Stimulated activated CD8-positive, alpha-beta memory T cell treated with anti-CD3 and anti-CD28 coated beads, Interleukin-7, amount 100 ng/mL, for 4 hours (primary cell): ENCODE data around the gene NAXE.
A peak's percentile ranks its signal among the peaks of the same experiment; 100 is the strongest.
"Not testable (repeated sequence)": the region's sequence is repeated elsewhere in the genome, so short reads cannot be mapped to it uniquely, and the experiment has no call there.

Source experiments
- DNase-seq, 2 donors: peaks; one replicate each; pipeline ENCODE4 v3.0.0-alpha.2; 2020; ENCODE audit warnings: low read depth in 2 of 2

NAXE gene

DNA sequence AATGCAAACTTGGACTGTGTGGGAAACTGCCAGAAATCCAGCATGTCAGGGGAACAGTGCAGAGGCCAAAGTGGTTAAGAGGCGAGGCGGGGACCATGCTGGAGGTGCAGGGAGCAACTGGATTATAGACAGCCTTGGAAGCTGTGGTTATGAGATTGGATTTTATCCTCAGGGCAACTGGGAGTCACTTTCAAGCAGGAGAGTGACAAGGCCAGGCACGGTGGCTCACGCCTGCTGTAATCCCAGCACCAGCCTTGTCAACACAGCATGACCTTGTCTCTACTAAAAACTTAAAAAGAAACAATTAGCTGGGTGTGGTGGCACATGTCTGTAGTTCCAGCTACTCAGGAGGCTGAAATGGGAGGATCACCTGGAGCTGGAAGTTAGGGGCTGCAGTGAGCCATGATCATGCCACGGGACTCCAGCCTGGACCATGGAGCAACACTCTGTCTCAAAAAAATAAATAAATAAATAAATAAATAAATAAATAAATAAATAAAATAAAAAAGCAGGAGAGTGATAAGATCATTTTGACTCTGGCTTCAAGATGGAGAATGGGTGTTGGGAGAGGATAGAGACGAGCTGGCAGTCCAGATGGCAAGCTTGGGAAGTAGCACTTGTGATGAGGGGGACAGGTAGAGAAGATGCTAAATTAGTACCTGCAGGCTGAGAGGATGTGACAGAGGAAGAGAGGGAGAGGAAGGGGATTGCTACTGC lies 31.2 kb downstream of the NAXE start:
- DNase-seq: no peak

DNA sequence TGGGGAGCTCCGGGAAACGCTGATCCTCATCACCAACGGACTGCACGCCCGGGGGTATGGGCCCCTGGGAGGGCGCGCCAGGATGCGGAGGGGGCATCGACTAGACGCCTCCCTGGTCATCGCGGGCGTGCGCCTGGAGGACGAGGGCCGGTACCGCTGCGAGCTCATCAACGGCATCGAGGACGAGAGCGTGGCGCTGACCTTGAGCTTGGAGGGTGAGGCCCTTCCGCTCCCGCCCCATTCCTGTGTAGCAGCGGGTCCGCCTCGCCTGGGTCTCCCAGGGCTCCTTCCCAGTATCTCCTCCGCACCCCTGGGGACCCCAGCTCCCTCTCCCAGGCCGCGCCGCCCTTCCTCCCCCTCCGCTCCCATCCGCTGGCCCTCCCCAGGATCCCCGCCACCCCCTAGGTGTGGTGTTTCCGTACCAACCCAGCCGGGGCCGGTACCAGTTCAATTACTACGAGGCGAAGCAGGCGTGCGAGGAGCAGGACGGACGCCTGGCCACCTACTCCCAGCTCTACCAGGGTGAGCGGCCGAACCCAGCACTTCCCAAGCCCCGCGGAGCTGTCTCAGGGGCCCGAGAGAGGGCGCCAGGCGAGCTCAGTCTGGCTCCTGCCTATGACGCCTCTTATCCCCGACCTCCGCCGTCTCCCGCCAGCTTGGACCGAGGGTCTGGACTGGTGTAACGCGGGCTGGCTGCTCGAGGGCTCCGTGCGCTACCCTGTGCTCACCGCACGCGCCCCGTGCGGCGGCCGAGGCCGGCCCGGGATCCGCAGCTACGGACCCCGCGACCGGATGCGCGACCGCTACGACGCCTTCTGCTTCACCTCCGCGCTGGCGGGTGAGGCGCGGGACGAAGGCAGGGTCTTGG lies 32.6 kb downstream of the NAXE start:
- peak in 1 of 2 donors; percentile 19 for DNase-seq

DNA sequence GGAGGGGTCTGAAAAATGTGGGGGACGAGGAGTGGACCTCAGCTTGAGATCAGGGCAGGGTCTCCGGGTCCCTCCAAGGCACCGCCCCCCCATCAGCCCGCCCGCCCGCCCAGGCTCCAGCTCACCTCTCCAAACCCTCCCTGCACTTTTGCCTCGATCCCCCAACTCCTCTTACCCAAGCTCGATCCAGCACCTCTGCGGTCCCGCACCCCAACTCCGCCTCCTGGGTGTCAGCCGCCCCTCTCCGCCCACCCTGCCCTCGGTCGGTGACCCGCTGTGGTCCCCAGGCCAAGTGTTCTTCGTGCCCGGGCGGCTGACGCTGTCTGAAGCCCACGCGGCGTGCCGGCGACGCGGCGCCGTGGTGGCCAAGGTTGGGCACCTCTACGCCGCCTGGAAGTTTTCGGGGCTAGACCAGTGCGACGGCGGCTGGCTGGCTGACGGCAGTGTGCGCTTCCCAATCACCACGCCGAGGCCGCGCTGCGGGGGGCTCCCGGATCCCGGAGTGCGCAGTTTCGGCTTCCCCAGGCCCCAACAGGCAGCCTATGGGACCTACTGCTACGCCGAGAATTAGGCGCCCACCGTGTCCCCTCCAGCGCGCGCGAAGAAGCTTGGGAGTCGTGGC lies 33.3 kb downstream of the NAXE start:
- DNase-seq: no peak

DNA sequence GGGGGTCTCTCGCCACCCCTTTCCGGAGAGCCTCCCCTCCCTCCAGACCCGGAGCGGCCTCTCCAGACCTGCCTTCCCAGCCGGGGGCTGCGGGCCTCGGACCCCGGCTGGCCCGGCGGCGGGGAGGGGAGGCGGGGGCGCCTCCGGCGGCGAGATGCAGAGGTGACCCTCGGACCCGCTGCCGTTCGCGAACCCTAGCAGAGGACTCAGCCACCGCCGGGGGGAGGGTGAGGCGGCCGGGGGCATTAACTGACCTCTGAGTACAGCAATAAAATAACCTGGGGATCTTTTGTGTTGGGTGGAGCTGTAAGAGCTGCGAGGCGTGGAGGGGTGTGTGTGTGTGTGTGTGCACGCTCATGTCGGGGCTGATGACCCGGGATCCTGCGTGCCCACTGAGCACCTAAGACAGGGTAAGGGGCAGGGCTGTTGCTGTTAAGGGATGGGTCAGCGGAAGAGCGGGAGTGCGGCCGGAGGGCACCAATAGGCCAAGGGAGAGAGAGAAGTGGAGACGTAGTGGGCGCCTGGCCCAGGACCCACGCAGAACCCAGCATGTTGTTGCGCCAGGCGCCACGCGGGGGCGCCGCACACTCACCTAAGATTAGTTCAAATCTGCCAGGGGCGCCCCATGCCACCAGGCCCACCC lies 34.0 kb downstream of the NAXE start:
- DNase-seq: peak in 1 of 2 donors; percentile 49

DNA sequence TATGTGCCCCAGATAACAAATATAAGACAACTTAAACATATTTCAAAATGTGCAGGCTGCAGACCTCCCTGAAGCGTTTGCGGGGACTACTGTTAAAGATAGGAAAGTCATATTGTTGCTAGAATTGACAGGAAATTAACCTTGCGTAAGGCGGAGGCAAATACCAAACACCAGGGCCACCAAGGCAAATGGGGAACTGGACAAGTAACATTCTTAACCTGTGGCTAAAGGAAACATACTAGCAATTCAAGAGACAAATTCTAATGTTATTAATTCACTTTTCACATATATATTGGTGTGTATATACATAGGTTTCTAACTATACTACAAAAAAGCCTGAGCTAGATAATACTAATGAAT lies 34.5 kb downstream of the NAXE start:
- no peak for DNase-seq

DNA sequence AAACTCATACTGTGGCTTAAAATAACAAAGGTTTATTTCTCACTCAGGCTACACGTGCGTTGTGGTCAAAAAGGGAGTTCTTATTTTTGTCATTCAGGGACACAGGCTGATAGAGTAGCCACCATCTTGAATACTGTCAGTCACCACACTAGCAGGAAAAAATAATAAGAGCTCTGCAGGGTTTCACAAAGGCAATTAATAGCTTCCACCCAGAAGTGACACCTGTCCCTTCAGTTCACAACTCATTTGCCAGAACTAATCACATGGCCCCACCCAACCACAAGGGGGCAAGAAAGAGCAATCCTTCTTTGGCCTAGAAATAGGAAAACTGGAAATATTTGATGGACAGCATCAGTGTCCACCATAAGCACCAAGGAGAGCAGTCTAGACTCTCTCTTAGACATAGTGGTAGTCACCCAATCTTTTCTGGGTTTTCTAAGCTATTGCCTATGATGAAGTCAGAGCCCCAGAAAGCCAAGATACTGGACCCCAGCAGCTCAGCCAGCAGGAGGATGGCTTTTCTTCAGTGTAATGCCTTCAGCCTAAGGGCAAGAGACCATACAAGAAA lies 35.8 kb downstream of the NAXE start:
- no peak for DNase-seq

DNA sequence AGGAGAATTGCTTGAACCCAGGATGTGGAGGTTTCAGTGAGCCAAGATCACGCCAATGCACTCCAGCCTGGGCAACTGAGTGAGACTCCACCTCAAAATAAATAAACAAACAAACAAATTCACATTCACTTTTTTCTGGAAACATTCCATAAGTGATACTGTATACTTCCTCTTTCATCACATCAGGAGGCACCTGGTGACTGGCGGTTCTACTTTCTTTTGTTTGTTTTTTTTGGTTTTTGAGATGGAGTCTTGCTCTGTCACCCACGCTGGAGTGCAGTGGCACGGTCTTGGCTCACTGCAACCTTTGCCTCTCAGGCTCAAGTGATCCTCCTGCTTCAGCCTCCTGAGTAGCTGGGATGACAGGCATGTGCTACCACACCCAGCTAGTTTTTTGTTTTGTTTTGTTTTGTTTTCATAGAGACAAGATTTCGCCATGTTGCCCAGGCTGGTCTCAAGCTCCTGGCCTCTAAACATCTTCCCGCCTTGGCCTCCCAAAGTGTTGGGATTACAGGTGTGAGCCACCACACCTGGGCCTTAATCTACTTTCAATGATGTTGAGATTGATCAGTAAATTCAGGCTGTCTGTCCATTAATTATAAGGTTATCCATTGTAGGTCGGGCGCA lies 38.4 kb downstream of the NAXE start:
- no peak for DNase-seq

DNA sequence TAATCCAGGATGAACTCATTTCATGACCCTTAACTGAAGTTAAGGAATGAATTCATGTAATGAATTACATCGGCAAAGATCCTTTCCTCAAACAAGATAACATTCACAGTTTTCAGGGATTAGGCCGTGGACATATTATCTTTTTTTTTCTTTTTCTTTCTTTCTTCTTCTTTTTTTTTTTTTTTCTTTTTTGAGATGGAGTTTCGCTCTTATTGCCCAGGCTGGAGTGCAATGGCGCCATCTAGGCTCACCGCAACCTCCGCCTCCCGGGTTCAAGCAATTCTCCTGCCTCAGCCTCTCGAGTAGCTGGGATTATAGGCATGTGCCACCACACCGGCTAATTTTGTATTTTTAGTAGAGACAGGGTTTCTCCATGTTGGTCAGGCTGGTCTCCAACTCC lies 39.6 kb downstream of the NAXE start:
- not testable (repeated sequence) for DNase-seq

DNA sequence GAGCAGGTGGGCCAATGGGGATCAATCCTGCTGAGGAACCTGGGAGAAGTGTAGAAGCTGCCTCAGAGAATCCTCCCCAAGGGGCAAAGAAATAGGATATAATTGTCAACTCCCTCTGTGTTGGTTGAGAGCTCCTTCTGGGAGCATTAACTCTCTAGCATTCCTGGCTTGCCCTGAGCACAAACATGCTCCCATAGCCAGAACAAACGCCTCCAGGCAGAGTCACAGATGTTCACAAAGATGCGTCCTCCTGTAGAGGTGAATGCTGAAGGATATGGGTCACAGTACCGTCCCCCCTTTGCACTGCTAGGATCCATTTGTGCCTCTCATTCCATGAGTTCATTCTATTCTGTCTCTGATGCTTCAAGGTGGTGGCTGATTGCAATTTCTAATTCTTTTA lies 40.8 kb downstream of the NAXE start:
- DNase-seq: no peak

DNA sequence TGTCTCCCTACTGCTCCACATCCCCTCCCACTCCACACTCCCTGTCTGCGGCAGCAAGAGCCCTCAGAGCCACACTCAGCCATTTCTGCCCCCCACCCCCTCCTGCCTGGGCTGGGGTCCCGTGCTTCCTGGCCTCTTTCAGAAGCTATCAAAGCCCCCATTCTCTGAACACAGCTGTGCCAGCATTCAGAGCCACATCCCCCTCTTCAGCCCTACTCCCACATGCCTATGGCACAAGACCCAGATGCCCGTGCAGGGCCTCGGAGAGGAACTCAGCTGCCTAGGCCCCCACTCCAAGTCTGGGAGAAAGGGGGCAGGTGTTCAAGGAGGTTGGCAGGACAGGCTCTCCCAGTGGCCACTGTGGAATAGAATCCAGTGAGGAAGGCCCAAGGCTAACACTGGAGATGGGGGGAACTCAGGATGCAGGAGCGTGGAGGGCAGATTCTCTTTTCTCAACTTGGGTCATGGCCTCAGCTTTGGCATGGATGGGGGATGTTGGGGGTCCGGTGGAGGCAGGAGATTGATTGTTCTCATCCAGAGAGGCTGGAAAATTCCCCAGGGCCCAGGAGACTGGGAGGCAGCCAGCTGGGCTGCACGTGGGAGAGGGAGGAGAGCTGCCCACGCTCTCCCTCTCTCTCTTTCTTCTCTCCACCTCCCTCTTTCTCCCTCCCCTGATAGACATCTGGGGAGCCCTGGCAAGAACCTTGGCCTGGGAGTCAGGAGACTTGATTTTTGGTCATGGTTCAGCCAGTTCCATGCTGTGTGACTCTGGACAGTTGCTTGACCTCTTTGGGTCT lies 46.8 kb downstream of the NAXE start:
- DNase-seq: no peak

DNA sequence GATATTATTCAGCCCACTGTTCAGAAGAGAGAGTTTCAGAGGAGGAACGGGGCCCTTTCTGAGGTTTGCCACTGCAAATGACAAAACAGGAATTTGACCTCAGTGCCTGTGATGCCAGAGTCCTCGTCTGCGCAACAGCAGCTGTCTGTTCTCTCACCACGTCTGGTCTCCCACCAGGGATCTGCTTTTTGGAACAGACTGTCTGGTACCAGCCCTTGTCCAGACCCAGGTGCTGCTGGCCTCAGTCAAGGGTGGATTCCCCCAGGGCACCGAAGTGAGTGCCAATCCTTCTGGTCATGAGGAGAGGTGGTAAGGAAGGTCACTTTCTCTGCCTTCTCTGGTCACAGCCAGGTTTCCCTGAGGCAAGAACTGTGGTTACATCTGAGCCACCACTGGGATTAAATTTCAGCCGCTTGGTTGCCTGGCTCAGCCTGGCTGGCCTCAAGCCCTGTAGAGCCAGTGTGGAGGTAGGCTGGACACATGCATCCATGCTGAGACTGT lies 48.1 kb downstream of the NAXE start:
- DNase-seq: no peak

DNA sequence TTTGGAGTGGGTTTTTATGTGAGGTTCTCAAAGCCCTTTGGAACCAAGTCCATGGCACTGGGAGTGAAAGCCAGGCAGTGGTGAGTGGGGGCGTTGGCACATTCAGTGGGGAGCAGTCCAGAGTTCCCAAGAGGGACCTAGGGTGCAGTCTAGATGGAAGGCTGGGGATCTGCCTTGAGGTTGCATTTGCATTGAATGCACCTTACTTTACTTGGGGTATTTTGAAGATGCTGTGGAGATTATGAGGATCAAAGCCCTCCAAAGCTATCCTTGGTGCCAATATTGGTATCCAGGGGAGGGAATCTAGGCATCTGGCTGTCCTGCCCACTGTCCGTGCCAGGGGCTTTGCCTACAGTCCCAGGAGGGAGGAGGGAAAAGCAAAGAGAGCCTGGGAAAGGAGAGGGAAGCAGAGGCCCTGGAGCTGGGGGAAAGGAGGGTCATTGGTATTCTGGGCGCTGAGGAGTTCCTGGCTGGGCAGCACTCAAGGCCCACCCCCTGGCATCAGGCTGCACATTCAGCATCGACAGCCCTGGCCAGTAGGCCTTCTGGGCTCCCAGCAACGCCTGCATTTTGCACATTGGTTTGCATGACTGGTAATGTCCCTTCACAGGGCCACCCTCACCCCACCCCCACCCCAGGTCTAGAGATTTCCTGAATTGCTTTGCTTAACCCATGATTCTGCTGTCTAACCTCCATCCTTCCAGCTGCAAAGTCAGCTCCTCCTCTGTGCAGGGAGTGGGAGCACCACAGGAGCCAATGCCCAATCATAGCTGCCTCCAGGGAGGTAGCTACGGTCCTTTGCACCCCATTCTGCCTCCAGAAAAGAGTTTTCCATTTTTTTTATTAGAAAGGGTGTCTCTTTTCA lies 49.5 kb downstream of the NAXE start:
- no peak for DNase-seq

DNA sequence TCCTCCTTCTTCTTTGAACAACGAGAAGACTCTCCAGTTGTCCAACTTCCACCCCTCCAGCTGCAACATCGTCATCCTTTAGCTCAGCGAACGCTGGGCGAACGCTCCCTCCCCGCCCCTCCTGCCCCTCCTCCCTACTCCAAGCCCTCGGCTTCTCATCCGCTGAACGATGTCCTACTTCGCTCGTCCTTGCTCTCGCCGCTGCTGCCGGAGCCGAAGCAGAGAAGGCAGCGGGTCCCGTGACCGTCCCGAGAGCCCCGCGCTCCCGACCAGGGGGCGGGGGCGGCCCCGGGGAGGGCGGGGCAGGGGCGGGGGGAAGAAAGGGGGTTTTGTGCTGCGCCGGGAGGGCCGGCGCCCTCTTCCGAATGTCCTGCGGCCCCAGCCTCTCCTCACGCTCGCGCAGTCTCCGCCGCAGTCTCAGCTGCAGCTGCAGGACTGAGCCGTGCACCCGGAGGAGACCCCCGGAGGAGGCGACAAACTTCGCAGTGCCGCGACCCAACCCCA lies 50.2 kb downstream of the NAXE start, which contains the start of gene BCAN:
Gene BCAN, plus strand, starts transcription at position 357 of the 504 bp plus-strand sequence. CDS start 3,938 bp downstream, outside the sequence.
- DNase-seq: no peak

DNA sequence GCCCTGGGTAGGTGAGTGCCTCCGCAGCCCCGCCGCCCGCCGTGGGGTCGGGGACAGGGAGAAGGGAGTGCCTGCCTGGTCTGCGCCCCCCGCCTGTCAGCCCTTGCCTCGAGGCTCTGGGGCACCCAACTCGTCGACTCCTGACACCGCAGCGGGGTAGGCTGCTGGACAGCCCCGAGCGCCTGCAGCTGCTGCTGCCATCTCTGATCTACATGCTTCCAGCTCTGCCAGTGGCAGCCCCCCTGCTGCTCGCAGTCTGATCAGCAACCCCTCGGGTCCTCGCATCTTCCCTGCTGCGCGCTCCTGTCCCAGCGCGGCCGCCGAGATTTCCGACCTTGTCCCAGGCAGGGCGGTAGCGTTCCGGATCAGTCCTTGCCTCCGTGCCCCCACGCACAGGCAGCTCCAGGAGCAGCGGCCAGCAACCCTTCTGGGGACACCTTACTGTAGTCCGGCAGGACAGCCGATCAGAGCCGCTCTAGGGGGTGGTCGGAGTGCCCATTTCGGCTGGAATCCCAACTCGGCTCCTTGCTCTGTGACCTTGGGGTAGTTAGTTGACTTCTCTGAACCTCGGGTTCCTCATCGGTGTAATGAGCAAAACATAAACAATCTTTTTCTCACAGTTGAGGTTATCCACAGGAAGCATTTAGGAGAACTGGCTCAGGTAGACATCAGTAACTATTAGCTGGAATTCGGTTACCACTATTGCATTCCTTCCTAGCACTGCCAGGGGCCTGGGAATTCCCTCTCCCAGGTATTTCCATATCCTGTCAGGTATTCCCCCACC lies 50.9 kb downstream of the NAXE start:
- no peak for DNase-seq

DNA sequence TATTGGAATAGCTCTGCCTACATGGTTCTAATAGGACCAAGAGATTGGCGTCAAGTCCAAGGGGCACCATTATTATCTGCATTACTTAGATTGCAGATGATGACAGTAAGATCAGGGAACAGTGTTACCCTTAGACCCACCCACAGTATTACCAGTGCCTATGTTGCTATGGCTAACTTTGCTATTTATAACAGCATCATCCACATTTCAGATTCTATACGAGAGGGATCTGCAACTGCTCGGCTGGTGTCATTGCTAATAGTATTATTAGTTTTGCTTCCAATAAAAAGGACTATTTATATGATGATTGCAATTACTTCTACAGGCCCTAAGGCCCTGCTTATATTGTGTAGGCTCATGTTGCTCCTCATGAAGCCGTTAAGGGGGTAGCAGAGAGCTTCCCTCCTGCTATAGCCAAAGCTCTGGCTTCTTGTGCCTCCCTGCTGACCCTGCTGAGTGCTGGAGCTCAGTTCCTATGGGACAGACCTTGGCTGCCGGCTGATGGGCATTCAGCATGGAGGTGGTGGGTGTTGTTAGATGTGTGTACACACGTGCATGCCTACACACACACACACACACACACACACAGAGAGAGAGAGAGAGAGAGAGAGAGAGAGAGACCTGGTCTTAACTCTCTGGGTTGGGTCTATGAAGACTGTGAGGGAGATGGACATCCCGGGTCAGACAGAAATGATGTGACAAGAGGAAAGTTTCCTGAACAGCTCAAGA lies 51.6 kb downstream of the NAXE start:
- no peak for DNase-seq

DNA sequence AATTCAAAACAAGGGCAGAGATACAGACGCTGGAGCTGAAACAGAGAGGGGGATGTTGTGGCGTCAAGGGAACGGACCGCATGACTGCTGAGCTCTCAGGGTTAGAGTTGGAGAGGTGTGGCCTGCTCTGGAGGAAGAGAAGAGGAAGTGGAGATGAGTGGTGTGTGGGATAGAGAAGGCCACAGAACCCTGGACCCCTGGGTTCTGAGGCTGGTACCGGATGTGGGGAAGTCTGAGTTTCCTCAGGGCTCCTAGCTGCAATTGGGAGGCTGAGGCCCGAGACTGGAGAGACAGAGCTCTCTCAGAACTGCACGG lies 52.2 kb downstream of the NAXE start:
- DNase-seq: no peak
